GM21576 (cell line): ENCODE measurements around the gene GADD45GIP1.
A peak's percentile ranks its signal among the peaks of the same experiment; 100 is the strongest.

Experiments
- ATAC-seq: cut with Tn5 transposase; IDR thresholded peaks from one replicate; pipeline ENCODE4 v1.9.1; 2021; ENCODE audit warnings: mild to moderate bottlenecking, moderate library complexity; ENCODE audit not compliant: unreplicated experiment

Gene GADD45GIP1

GRCh38 chr19:12956446-12957388 lies at the start of gene GADD45GIP1:
Gene GADD45GIP1, minus strand, starts transcription at chr19:12957223. Its CDS starts 11 bp downstream, at chr19:12957212.
- peak; percentile 52 for ATAC-seq

DNA sequence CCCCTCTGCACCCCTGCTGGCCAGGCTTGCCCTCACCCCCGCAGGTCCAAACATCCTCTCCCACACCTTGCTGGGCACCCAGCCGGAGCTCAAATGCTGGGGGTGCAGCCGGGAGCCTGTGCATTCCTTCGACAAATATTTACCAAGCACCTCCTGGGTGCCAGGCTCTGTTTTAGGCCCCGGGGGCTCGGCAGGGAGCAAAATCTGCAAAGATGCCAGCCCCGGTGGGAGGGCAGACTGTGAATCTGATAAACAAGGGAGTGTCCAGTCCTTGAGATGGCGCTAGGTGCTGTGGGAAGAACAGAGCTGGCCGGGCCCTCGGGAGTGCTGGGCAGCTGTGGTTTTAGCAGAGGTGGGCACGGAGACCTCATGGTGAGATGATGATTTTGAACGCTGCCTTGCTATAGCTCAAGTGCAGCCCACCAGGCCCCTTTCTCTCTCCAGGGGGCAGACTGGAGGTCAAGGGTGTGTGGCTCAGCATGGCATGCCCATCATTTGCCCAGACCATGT lies 48.9 kb upstream of the GADD45GIP1 start:
- ATAC-seq, result no peak

DNA sequence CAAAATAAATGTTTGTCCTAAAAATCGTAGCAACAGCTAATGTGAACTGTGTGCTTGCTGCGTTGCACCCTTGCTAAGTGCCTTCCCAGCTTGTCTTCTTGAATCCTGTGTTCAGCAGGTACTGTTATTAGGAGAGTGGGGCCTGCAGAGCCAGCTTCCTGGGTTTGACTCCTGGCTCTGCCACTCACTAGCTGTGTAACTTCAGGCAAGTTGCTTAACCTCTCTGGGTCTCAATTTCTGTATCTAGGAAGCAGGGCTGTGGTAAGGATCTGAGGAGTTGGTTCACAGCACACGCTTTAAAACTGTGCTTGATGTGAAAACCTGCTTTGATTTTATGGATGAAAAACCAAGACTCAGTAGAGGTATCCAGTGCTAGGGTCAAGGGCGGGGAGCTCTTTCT lies 48.2 kb upstream of the GADD45GIP1 start:
- no peak for ATAC-seq

GRCh38 chr19:13004273-13004672 lies 47.2 kb upstream of the GADD45GIP1 start:
- ATAC-seq, result no peak

DNA sequence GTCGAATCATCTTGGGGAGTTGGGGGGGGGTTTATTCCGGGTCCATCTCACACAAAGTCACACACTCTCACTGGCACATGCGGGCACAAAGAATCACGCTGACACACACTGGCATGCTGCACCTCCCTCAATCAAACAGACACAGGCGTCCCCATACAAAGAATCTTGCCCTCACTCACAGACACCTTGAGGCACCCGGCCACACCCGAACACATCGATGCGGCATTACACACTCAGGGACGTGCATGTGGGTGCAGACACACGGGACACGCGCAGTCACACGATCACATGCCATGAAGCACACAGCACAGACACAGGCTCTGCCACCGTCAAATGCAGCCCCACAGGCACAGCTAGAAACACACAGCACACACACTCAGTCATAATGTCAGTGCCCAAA lies 46.1 kb upstream of the GADD45GIP1 start:
- ATAC-seq, result no peak

DNA sequence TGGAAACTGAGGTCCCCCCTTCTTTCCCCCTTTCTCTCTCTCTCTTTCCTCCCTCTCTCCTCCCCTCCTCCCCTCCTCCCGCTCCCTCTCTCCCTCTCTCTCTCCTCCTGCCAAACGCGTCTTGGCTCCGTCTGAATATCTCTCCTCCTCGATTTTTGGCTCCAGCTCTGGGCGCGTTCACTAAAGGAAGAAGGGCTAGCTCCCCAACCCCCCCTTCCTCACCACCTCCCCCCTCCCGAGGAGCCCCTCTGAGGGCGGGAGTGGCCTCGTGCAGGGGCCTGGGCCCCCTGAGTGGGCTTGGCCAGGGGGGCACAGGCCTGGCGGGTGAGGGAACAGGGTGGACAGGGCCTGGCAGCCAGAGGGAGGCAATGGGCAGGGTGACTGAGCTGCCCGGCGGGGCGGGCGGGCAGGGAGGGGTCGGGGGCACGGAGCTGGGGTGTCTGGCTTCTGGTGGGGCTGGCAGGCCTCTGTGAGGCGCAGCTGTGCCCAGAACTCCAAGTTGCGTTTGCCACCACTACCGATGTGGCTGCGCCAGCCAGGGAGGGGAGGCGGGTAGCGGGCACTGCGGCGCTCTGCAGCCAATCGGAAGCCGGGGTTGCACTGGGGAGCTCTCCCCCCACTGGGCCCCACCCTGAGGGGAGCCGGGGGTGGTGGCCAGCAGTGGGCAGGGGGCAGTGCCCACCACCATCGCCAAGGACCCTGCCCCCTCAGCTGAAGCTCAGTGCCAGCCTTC lies 45.3 kb upstream of the GADD45GIP1 start:
- no peak for ATAC-seq

DNA sequence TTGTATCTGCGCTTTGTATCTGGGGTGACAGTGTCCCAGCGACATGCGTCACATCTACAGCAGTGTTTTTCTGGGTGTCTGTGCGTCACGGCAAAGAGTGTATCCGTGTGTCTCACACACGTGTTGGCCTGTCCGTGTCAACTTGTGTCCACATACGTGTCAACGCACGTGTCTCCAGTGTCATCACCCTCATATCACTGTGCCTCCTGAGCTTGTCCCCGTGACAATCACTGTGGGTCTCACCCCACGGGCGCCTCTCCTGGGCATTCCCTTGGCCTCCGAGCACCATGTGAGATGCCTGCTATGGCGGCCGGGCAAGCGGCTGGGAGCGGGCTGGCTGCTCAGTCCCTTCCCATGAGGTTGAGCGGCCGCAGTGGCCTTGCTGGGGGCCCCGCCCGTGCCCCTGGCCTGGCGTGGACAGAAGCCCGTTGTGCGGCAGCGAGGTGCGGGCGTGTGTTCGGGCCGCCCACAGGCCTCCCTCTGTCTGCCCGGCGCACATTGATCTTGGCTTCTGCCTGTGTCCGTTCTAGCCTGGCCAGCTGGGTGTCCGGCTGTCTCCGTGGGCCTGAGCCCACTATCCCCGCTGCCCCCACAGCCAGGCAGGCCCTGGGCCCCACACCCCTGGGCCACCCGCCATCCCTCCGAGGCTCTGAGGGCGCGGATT lies 44.6 kb upstream of the GADD45GIP1 start:
- ATAC-seq, result no peak

DNA sequence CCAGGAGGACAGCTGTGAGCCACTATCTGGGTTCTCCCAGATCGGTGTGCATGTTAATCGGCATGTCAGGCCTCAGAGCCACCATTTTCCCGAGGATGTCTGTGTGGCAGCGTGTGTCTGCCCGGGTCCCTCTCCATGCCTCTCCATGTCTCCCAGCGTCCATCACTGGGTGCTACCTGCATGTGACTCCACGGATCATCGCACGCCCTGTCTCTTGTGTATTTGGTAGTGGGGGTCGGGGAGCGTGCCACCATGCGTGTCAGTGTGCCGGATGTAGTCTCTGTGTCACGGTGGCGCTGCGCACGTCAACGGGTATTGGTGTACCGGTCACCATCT lies 44.1 kb upstream of the GADD45GIP1 start:
- ATAC-seq, result no peak

DNA sequence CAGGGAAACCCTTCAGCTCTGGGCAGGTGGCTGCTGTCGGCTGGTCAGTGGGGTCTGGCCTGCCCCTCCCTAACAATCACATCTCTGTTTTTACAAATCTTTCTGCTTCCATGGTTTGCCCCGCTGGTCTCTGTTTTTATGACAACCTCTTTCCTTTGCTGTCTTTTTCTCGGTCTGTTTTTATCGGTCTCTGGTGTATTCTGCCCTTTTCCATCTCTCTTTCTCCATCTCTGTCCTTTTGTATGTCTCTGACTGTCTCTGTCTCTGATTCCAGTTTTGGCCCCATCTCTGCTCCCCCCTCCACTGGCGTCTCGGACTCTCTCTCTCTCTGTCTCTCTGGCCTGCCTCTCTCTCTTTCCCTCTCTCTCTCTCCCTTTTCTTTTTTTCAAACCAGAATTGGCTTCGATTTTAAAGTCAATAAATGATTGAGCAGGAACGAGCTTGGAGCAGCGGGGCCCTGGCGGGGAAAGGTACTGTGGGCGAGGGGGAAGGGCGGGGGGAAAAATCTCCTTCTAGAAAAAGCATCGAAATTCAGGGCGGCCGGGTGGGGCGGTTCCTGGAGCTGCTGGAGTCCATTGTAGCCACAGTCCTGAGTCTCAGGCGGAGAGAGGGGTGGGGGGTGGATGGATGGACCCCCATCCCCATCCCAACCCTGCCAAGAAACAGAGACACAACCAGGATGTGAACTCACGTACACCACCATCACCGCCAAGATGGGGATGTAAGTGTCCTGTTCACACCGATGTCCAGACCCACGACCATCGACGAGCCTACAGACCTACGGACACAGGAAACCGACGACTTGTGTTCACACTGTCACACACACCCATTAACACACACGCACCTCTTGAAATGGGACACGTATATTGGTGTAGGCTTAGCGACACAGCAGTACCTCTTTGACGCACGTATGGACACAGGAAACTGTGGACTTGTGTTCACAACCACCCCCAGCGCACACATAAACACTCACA lies 41.2 kb upstream of the GADD45GIP1 start:
- ATAC-seq, result no peak

DNA sequence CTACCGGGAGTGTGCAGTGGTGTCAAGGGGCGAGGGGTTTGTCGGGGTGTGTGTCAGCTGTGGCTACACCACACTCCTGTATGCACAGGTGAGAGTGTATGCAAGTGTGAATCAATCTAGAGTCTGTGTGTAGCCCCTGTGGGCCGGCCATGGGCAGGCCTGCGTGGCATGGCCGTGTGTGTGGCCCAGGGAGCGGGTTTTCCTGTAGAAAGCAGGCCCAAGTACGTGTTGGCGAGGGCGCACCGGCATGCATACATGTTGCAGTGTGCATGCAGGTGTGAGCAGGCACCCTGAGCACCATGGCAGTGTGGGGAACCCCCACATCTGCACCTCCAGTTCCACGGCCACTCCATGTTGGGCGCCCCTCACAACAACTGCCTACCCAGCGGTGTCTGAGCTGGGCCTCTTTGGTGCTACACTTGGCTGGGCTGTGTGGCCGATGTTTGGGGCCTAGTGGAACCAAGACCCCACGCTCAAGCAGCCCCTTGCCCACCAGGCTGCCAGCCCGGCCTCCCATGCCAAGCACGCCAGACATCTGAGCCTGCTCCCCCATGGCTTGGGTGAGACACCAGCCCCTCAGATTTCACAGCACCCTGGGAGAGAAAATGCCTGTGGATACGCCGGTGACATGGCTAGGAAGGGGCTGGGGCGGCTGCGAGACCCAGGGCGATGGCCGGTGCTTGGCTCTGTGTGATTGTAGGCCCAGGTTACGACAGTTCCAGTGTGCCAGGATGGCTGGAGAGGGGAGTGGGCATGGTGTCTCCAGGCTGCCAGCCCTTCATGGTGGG lies 40.4 kb upstream of the GADD45GIP1 start:
- no peak for ATAC-seq

- no peak for ATAC-seq
Measured at GRCh38 chr19:12996406-12997094, 39.5 kb upstream of the GADD45GIP1 start.

- ATAC-seq, result no peak
Measured at GRCh38 chr19:12995596-12996405, 38.8 kb upstream of the GADD45GIP1 start.

GRCh38 chr19:12994701-12995595 lies 37.9 kb upstream of the GADD45GIP1 start, which contains the start of gene NFIX:
Gene NFIX, plus strand, starts transcription at chr19:12995475. Its CDS starts 363 bp downstream, at chr19:12995838.
- ATAC-seq, result no peak

DNA sequence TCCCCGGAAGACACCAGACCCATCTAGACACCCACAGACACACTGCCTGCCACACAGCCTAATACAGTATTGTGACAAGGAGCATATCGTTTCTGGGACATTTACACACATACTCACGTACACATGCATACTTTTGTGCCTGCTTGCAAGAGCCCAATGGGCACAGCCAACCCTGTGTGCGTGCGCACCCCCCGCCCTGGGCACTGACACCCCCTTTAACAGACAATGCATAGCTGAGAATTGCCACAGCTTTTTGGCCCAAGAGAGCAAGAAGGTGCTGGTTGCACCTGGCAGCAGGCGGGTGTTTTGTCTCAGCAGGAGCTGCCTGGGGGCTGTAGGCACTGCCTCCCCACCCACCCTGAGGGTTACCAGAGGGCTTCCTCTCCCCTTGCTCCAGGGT lies 36.5 kb upstream of the GADD45GIP1 start:
- ATAC-seq, result no peak

DNA sequence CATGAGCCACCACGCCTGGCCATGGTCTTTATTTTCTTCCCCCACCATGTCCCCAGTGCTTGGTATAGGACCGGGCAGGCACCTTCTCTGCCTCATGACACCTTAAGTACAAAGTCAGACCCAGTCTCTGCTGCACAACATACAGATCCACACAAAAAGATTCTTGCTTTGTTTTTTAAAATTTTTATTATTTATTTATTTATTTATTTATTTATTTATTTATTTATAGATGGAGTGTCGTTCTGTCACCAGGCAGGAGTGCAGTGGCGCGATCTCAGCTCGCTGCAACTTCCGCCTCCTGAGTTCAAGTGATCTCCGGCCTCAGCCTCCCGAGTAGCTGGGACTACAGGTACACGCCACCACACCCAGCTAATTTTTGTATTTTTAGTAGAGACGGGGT lies 35.7 kb upstream of the GADD45GIP1 start:
- ATAC-seq, result no peak

DNA sequence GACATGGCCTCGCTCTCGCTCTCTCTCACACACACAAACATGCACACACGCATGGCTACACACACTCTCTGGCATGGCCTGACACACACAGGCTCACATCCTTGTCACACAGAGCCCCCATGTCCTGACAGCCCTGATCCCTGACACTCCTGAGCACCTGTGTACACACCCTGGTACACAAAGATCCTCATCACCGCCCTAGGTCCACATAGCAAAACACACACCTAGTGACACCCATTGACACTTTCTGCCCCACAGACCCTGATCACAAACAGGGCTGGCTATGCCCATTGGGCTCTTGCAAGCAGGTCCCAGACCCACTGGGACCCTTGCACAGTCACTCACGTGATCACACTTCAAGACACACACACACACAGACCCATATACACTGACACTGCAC lies 34.3 kb upstream of the GADD45GIP1 start:
- ATAC-seq, result no peak

DNA sequence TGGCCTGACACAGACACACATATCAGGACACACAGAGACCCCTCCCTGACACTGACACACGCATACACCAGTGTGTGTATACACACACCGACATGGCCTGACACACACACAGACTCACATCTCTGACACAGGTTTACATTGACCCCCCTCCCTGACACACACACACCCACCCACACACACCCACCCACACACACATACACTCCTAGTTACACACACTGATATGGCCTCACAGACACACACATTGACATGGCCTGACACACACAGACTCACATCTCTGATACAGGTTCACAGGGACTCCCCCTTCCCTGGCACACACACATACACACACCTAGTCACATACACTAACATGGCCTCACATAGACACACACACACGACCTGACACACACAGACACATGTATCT lies 33.8 kb upstream of the GADD45GIP1 start:
- ATAC-seq, result no peak
